Gastrocnemius medialis (tissue), 4 donors: ENCODE data around the gene SLC6A6.

Experiments
- CTCF ChIP-seq, 5 experiments: fragments of 450-650 bp in 3 of 5; fragments of 200-600 bp in 2 of 5; sonication (generic) in 2 of 5; IDR thresholded peaks in 4 of 5; conservative IDR thresholded peaks in 1 of 5; 1 replicate in 4 of 5; 2 replicates in 1 of 5; pipeline ENCODE4 v1.5.1; 2016 to 2019; ENCODE audit warnings: antibody characterized with exemption in 5 of 5, mild to moderate bottlenecking in 3 of 5, moderate library complexity in 3 of 5
- POLR2A ChIP-seq, 2 donors: fragments of 450-650 bp; IDR thresholded peaks; one replicate each; pipeline ENCODE4 v1.6.1; 2017; ENCODE audit warnings: antibody characterized with exemption in 2 of 2, mild to moderate bottlenecking in 2 of 2, moderate library complexity in 2 of 2

- TF ChIP-seq POLR2A (IDR thresholded peaks at IDR 0.05) = no peak
- TF ChIP-seq CTCF (IDR thresholded peaks at IDR 0.05 in 4 of 5, conservative IDR thresholded peaks at IDR 0.05 in 1 of 5) = no peak
These were observed 102.8 kb downstream of the SLC6A6 start for GRCh38 chr3:14505001-14505802.
